Measurements from ENCODE around the gene POLR2B.
"Not testable (repeated sequence)": the region's sequence is repeated elsewhere in the genome, so short reads cannot be mapped to it uniquely, and the experiment has no call there.

Gene POLR2B

DNA sequence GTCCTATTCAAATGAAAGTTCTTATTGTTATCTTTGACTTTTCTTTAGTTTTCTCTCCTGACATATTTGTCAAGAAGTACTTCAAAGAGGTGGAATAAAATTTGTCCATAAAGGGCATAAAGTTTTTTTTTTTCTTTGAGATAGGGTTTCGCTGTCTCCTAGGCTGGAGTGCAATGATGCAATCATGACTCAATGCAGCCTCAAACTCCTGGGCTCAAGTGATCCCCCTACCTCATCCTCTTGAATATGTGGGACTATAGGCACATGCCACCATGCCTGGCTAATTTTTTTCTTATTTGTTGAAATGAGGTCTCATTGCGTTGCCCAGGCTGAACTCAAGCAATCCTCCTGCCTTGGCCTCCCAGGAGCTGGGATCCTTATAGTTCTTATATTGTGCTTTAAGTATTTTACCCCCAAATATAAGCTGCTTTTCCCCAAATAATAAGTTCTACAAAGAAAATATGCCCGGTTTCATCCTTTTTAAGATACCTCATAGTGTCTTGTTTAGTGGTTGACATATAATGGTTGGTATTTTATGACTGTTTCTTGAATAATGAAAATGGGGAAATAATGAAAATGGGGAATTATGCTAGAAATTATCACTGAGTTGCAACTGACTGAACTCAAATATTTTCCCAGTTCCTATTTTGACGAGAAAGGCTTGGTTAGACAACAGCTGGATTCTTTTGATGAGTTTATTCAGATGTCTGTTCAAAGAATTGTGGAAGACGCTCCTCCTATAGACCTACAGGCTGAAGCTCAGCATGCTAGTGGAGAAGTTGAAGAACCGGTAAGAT lies 11.6 kb downstream of the POLR2B start:
- DNase-seq = no peak

DNA sequence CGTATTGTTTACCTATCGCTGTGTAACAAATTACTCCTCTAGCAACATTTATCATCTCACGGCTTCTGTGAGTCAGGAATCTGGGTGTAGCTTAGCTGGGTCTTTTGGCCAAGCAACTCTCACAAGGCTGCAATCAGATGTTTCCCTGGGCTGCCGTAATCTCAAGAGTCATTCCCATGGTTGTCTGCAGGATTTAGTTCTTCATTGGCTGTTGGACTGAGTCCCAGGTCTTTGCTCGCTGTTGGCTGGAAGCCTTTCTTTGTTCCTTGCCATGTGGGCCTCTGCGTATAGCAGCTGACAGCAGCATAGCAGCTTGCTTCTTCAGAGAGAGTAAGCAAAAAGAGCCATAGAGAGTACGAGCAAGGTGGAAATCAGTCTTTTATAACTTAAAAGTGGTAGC lies 16.8 kb downstream of the POLR2B start:
- no peak for DNase-seq

DNA sequence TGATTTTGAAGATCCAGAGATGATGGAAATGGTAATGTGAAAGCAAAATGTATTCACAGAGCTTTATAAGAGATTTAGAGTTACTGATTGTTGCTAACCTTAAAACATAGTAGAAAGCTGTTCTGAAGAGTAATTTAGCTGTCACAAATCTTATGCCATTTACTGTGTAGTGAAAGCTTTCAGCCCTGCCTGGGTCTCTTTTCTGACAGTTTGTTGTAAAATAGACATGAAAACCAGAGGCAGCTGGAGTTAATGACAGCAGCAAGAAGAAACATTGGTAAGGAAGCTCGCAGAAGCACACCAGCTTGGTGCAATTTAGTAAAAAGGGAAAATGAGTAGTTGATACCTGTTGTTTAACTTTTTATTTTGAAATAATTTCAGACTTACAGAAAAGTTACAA lies 21.1 kb downstream of the POLR2B start:
- DNase-seq = no peak

DNA sequence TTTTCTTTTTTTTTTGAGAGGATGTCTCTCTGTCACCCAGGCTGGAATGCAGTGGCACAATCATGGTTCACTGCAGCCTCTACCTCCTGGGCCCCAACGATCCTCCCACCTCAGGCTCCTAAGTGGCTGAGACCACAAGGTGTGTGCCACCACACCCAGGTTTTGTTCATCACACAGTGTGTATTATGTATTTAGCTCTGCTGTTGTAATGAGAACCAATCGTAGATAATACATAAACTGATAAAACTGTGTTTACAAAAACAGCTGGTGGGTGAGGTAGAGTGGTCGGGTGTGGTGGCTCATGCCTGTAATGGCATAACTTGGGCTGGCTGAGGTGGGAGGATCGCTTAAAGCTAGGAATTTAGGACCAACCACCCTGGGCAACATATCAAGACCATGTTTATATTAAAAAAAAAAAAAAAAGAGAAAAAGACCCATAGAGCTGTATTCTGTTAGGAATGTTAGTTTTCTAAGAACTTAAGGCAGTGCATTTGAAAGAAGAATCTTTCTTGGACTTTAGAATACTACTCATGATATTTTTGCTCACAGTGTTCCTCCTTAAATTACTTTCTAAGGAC lies 34.9 kb downstream of the POLR2B start:
- DNase-seq = no peak

DNA sequence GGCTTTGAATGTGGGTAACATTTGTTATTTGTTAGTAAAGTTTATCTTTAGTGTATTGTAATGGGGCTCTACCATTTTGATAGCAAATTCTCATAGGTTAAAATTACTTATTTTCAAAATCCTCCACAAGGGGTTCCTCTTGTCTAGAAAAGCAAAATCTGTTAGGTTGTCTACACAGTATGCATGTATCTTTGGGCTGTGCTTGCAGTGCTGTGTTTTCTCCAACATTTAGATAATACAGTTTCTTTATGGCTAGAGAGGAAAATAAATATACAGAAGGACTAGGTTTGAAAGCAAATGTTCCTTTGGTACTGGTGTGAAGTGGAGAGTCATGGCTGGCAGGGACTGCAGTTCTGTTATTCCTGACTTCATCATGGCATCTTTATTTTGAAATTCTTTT lies 40.3 kb downstream of the POLR2B start:
- DNase-seq = no peak

DNA sequence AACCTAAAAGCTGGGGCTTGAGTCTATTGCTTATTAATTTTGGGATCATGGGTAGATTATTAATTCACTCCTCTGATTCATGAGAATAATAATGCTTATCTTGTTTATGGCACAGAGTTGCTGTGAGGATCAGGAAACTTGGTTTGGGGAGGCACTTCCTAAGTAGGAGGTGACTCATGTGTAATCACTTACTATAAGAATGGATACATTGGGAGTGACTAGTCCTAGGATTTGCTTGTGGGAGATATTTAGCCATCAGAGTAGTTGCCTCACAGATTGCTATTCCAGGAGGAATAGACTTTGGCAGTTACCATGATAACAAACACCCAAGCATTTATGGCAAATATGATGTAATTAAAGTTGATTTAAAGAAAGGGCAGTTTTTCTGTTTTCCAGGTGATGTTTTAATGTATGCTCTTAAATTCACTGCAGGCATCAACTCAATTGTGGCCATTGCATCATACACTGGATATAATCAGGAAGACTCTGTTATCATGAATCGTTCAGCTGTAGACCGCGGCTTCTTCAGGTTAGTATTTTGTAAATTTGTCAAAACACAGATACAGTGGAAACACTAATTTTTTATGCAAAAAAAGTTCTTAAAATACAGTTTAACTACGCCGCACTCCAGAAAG lies 41.9 kb downstream of the POLR2B start:
- no peak for DNase-seq

DNA sequence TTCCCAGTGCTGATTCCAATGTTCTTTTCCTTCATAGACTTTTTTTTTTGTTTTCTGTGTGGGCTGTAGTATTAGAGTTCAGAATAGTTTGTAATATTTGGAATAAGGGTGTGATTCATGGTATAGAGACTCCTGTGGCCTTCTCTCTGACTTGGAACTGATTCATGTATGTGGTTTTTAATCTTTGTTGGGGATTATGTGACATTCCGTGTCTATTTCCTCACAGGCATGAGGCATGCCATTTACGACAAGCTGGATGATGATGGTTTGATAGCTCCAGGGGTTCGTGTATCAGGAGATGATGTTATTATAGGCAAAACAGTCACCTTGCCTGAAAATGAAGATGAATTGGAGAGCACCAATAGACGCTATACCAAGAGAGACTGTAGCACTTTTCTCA lies 44.4 kb downstream of the POLR2B start:
- DNase-seq = no peak

DNA sequence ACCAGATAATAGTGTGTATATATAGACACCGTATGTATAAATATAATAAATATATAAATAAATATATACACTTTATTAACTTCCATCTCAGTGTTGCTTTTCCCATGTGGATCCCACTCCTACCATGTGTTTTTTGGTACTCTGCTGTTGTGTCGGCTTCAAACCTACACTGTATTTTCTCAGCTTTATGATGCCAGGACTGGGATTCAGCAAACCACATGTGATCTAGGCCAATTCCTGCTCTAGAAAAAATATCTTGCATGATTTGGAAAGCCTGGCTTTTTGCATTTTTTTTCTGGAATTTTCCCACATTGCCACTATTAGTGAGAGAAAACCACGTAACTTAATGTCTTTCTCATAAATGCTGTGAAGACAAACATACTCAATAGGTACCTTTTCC lies 55.8 kb downstream of the POLR2B start:
- DNase-seq = no peak

DNA sequence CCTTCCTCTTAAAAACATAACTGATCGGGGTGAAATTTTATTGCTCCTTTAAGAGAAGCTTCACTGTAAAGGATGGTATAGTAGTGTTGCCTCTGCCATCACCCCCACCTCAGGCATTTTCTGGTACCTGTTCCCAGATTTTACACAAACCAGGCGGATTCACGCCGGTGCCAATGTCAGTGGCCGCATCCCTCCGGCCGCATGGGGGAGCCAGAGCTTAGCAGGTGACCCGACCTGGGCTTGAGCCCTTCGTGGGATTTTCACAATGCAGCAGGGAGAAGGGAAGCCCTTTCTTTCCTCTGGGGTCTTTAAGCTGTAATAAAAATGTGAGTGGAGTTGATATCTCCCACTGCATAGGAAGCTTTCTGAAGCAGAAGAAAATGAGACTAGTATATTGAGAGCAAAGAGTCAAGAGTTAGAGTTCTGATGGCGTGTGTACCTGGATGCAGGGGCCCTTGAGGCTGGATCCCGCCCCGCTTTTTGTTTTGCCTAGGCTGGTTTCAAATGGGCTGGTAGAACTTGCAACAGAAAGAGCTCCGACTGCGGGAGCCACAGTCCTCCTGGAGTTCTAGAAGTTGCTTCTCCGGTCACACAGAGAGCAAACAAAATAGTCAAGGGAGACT lies 59.4 kb downstream of the POLR2B start:
- peak; percentile 40 for DNase-seq

DNA sequence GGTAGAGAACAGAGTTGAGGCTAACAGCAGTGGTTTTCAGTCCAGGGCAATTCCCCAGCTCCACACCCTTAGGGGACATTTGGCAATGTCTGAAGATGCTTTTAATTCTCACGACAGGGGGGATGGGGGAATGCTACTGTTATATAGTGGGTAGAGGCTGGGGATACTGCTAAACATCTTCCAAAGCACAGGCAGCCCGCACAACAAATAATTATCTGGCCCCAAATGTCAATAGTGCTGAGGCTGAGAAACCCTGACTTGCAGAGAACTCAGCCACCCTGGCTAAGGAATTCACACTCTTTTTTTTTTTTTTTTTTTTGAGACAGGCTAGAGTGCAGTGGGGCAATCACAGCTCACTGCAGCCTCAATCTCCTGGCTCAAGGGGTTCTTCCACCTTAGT lies 60.6 kb downstream of the POLR2B start:
- DNase-seq = no peak

DNA sequence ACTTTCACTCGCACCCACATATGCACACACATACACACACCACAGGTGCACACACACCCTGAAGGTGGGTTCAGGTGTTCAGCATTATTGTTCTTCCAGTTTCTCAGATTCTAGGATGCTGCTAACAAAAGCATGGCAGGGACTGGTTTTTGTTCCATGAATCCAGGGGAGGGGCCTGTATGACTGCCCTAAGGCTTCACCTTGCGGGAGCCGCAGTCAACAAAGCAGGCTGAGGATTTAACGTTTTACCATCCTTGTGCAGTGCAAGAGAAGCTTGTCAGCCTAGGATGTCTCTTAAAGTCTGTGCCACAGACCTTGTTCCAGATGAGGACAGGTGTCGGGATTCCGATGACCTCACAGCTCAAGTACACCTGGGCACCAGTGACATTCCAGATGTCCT lies 61.8 kb downstream of the POLR2B start:
- DNase-seq = no peak

DNA sequence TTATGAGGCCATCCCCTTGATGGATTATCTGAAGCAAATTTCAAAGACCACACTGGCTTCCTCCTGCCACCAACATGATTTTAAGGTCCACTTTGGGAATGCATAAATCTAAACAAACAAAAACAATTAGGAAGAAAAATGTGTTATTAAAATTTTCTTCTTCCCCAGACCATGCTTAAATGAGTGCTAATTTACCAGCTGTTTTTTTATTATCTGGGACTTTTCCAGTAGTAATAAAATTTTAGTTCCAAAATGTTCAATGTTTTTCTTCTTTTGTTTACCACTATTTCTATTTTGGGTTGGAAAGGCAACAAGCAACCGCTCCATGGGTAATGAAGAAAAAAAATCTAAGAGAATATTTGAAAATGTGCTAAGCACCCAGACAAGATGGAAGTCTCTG lies 62.3 kb downstream of the POLR2B start:
- no peak for DNase-seq

DNA sequence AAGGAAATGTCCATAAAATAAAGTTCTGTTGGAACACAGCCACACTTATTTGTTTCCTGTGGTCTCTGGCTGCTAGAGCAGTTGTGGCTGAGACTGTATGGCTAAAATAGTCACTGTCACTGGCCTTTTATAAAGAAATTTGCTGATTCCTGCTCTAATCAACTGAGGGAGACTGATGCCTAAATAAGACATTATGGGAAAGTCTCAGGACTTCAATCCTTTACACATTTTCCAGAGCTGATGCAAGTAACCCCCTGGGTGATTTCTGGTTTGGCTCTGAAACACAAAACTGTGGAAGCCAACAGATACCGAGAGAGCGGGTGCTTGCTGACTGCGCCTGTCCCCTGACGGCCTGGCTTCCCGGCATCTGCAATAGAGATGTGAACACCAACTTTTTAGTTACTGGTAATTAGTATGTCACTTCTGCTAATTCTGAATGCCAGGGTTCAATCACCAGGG lies 64.0 kb downstream of the POLR2B start:
- DNase-seq = no peak

DNA sequence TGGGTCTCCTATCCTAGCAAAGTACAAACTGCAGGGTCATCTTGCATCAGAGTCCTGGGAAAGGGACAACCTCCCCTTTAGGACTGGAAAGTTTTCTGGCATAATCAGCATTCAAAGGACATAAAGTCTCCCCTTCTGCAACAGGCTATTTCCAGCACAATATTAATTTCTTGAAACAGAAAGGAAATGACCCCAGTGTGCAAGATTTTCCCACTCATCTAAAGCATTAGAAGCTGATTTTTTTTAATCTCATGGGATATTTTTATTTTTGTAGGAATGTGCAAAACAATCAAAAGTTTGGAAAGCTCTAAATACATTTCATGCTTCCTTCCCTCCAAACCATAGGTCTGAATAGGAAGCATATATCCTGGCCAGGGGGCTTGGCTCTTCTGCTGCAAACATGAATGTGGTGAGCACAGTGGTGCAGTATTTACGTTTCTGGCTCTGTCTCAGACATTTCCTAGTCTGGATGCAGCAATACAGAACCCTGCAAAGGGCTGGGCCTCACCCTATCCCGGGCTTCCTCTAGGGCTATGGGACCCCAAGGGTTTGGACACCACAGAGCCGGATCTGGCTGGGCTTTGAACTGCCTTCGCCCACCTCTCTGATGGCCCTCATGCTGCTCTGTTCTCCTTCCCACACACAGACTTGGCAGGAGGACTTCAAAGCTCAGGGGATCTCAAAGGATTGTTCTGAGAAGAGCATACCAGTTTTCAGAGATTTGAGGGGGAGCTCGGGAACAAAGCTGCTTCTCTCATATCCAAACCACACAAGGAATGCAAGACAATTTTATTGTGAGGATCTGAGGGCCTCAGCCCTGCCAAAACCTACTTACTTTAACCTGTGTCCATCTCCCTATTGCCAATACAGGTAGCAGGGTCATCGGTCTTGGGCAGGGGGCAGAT lies 64.9 kb downstream of the POLR2B start:
- DNase-seq = no peak

DNA sequence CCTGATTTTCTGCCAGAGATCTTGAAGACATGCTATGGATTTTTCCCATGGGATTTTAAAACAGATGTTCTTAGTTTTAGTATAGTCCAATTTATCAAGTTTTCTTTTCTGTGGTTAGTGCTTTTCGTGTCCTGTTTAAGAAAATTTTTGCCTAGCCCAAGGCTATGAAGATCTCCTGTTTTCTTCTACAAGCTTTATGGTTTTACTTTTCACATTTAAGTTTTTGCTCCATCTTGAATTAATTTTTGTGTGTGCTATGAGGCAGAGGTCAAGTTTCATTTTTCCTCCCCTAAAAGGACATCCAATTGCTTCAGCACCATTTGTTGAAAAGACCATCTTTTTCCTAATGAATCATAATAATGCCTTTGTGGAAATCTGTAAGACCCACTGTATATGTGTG lies 65.6 kb downstream of the POLR2B start:
- no peak for DNase-seq

DNA sequence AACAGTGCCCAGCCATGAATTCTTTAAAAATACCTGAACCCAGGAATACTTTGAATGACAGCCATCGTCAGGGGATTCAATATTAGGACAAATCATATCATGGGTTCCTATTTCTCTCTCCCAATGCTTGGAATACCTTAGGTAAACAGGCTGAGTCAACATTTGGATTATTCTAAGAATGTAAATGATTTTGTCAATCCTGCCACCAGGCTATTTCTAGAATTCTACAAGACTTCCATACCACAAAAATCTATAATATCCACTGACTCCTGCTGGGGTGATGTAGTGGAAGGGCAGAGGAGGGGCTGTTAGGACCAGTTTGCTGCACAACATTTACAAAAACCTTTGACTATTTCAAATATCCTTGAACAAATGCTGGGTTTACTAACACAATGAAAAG lies 66.3 kb downstream of the POLR2B start:
- peak; percentile 10 for DNase-seq

DNA sequence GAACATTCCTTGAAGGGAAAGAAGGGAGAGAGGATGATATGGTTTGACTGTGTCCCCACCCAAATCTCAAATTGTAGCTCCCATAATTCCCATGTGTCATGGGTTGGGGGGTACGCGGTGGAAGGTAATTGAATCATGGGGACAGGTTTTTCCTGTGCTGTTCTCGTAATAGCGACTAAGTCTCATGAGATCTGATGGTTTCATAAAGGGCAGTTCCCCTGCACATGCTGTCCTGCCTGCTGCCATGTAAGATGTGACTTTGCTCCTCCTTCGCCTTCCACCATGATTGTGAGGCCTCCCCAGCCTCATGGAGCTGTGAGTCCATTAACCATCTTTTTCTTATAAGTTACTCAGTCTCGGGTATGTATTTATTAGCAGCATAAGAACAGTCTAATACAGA lies 68.3 kb downstream of the POLR2B start:
- not testable (repeated sequence) for DNase-seq

DNA sequence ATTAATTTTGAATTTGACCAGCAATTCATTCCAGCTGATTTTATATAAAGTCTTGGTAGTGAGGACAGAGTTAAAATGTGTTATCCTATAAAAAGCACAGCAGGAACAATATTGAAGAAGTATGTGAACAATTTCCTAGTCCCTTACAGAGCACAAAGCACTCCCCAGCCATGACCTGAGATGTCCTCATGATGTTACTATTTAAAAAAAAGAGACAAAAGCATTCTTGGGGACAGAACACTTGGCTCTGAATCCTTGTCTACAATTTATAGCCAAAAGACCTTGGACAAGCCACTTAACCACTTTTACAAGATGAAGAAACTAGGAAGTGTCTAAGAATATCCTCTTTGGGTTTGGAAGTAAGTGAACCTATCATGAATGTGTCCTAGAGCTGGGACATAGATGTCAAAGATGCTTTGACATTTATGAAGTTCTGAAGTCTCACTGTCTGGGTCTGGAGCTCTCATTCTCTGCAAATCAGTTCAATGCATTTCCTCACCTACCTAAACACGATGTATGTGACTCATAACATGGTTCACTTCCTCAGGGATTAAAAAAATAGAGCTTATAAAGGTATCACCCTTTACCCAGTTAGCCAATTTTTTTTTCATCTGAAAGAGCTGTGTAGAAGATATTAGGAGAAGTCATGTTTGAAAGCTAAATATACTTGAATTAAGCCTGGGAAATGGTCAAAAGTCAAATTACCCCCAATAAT lies 70.1 kb downstream of the POLR2B start:
- no peak for DNase-seq

DNA sequence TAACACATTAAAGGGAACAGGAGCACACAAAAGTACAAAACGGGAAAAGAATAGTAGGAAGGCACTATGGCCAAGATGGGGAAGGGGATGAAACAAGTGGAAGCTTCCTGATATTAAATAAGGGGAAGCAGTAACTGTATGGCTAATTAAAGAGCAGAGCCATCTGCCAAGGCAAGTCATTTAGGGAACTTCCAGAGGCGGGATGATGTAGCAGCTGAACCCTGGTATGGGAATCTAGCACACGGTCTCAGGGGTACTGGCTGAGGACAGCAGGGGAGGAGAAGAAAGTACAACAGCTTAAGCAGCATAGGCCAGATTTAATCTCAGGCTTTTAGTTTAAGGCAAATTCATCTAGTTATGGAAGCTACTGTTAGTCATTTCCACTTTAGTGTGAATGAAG lies 72.4 kb downstream of the POLR2B start:
- no peak for DNase-seq

DNA sequence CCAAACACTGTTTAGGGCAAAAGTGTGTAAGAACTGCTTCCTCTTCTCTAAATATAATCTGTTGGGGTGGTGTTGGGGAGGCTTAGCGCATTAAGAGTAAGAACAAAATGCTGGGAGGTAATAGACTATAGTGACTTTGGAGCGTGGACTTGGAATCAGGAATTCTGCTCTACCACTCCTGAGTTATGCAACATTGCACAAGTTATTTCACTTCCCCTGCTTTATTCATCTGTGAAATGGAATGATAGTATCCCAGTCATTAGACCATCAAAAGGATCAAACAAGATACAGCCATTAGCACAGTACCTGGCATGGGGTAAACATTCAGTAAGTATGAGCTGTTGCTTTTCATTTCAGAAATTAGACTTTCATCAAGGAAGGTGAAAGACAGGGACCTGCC lies 72.8 kb downstream of the POLR2B start:
- DNase-seq = no peak

DNA sequence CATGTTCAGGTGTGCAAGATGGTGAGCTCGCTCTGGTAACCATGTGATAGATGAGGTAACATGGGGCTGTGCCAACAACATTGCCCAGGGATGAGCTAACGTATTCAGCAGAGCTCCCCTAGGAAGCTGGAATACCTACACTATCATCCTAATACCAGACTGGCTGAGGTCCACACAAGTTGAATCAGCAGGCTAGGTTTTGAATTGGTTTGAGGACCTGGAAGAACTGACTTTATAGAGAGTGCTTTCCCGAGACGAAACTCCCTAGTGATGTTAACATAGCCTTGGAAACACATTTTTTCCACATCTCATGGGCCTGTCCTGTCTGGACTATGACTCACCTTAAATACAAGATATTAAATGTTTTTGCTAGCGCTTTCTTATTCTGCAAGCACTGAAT lies 74.8 kb downstream of the POLR2B start:
- no peak for DNase-seq

DNA sequence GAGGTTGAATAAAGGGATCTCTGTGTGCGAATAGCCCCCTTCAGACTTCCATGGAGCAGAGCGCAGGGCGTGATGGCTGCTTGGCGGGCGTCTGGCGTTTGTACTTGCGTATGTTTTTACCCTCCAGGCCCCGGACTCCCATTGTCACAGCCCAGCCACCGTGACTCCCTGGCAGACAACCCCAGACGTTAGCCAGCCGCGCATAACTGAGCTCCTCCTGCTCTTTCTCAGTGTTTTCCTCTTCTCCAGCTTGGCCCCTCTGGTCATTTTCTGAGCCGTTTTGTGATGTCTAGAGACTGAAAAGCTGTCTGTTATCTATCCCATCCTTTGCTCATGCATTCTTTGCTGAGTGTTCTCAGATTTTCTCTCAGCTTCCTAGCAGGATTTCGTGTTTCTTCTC lies 77.2 kb downstream of the POLR2B start:
- DNase-seq = no peak
